Amygdala (tissue), 56 donors: Measurements from ENCODE around the gene CAPN14.

Experiments used
- DNase-seq, 56 donors: peaks; one replicate each; lab custom pipeline; 2025; lab: John Stamatoyannopoulos, UW

The CAPN14 gene

DNA sequence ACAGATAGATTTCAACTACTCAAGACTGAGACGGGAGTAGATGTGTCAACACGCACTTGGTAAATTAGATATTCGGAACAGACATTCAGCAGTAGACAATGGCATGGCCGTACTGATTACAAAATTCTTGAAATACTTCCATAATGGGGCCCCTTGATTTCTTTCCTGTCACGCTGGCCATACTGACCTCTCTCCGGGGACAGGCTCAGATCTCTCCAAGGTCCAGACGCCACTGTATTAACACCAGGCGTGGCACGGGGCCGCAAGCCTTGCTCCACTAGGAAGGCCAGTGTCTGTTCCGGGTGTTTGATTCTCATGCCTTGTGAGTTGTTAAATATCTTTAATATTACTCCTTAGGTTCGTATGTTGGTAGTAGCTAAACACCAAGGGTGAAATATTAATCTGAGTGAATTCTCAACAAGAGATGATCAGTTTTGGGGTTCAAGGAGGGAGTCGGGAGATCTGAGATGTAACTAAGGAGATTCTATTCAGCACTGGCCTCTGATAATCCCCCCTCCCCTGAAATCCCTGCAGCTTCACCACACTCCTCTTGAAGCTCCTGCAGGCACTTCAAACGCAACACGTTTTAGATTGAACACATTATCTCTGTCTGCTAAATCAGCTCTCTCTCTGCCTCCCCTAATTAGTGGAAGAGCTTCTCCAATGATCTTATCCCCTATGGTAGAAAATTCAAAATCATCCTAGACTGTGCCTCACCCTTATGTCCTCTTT, 14.4 kb upstream of the CAPN14 start:
- DNase-seq = no peak

DNA sequence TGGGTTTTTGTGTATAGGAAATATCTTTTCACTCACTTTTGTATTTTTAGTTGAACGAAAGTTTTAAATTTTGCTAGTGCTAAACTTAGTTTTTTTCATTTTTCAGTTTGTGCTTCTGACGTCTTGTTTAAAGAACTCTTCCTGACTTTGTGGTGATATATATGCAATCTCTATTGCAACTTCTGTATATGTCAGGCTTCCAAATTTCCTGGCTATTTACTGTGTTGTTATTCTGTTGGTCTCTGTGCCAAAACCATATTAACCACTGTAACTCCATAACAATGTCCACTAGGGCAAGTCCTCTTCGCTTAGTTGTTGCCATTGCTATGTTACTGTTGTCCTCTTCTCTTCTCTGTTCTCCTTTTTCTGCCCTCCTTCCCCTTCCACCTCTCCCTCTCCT, 13.4 kb upstream of the CAPN14 start:
- no peak for DNase-seq

DNA sequence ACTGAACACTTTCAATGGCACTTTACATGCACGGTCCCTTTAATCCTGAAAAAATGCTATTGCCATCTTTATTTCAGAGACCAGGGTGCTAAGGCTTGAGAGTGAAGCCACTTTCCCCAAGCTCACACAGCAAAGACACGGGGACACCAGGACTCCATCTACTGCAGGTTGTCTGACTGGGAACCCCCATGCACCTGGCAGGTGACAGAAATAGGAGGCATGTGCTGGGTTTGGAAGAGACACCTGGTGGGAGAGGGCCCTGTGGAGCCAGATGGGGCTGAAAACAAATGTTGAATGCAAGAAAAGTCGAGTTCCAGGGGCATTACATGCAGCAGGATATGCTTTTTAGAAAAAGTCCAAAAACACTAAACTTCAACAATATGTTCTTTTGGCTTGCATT, 11.4 kb upstream of the CAPN14 start:
- DNase-seq = no peak

DNA sequence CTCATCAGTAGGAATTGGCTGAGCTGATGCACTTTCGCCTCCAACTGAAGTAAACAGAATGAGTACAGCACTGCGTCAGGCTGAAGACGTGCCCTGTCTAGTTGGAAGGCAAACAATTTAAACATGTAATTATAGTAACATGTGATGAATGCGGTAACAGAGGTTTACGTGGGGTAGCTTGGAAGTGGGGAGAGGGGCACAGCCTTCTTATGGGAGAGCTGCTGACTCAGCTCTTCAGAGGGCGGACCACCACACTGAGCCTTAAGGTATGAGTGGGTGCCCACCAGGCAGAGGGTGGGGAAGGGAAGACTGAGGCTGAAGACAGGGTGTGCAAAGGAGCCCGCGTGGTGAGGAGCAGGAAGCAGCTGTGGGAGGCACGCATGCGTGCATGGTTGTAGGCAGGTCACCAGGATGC, 10.4 kb upstream of the CAPN14 start:
- DNase-seq = no peak

DNA sequence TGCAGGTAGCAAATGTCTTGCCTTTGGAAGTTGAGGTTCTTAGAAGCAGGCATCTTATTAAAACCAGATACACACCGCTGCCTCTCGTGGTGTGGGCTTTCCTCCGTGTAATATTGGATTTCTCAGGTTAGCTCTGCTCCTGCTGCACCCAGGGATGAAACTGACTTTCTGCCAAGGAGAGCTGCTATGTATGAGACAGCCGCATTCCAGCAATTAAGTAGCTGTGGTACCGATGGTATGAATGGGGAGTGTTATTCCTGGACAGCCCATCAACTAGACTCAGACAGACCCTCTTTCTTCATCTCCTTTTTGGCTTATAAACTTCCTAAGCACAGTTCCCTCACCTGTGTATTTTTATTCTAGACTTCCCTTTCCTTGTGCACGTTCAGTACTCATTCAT, 9.8 kb upstream of the CAPN14 start:
- DNase-seq = no peak

DNA sequence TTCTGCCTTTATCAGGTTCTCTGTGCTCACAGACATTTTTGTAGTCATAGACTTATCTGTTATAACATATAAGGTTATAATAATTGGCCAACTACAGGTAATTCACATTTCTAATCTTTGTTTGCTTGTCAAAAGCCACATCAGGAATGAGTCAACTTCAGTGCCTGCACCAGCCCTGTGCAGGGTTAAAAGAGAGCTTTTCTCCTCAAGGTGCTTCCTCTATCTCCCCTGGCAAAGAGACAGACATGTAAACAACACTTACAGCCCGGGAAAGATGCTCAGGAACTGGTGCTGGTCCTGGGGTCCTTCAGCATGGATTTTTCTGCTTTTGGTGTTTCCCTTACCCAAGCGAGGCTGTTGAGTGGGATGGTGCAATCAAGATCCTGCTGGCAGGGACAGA, 9.0 kb upstream of the CAPN14 start:
- DNase-seq = no peak

DNA sequence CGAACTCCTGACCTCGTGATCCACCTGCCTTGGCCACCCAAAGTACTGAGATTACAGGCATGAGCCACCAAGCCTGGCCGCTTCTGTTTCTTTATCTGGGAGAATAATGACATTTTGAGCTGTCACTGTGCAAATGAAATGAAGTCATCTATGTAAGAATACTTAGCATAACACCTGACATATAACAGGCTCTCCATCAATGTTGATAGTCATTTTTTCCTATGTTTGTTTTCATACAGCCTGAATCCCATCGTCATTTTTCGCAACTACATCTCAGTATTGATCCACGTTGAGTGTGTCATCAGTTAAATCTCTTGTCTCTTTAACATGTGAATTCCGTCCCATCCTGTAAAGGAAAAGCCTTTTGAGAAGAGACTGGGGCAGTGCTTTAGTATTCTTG, 6.4 kb upstream of the CAPN14 start:
- DNase-seq = no peak

DNA sequence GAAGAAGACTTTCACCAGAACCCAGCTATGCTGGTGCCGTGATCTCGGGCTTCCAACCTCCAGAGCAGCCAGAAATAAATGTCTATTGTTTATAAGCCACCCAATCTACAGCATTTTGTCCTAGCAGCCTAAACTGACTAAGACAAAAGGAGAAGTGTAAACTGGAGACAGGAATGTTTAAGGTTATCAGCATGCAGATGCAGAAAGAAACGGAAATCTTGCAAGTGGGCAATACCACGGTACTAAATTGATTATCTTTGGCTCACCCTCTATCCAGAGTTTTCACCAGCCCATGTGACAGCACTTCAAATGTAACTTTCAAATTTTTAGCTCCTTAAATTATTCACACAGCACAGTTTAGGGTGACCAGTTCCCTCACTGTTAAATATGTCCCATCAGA, 5.7 kb upstream of the CAPN14 start:
- no peak for DNase-seq

DNA sequence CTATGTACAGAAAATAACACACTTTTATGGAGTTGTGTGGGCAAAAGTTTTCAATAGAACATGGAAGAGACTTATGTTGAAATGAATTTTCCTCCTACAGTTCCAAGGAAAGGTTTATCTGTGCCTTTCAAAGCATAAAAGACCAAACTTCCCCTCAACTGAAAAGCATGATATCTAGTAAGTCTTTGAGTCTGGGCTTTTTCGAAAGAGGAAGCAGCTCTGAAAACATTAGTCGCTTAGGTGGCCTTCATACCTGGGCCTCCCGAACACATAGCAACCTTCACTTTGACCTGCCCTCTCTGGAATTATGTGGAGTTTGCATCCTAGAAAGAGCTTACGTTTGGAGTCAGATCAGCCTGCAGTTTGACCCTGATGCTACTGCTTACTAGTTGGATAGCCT, 4.8 kb upstream of the CAPN14 start:
- no peak for DNase-seq

DNA sequence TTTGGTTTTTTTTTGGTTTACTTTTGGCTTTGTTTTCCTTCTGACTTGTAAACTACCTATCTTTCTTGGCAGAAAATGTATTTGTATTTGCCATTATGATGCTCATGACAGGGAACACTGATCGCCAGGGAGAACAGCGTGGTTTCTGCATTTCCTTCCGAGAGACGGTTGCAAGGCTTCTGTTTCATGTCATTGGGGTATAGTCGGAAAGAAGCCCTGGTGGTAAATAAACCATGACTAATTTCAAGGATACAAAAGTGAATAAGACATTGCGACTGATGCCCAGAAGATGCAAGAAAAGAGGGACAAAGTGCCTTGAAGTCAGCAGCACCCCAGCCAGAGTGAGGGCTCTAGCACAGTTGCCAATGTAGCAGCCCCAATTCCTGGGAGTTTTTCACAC, 4.2 kb upstream of the CAPN14 start:
- DNase-seq = no peak

DNA sequence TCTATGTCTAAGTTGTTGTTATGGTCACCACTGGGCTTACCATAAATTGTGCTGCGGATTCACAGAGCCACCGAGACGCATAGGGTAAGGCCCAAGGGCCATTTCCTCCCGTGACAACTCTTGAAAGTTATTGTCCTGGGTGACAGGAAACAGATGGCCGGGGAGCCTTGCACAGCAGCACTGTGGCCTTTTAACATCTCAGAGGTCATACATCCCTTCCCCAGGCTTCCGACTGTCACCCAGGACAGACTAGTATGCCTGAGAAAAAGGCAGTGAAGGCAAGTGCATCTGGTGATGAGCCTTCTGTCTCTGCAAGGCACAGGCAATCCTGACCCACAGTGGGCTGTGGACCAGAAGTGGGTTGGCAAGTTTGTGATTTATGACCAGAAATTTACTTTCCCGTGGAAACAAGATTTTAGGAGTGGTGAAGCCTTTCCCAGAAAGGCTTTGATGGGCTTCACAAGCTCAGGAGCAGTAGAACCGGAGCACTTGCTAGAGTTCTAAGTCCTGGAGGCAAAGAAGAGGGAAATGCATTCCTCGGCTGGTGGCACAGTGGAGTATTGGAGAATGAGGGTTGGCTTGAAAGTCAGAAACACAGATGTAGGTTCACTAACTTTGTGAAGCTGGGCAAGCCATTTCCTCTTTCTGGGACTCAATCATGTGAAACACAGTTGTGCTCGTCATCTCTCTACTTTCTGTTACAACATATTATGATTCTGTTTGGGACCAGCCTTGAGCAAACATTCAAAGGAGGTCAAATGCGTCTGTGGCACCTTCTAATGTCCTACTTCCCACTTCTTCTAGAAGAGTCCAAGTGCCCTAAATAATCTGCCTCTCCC, 2.0 kb upstream of the CAPN14 start:
- no peak for DNase-seq

DNA sequence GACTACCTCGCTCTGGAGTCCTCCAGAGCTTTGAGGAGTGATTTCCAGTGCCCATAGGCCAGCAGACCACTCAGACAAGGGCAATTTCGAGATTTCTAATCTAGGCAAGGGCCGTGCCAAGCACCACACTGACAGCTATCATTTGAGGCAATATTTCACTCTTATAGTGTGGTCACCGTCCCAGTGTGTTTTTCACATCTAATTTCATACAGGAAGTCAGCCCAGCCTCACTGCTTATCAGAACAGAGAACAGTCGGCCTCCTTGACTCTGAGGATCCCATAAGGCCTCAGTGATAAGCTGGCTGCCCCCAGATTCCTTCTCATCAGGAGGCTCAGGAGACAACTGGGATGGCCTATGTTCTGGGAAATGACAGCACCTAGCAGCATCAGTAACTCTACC, 581 bp downstream of the CAPN14 start:
- DNase-seq = no peak

DNA sequence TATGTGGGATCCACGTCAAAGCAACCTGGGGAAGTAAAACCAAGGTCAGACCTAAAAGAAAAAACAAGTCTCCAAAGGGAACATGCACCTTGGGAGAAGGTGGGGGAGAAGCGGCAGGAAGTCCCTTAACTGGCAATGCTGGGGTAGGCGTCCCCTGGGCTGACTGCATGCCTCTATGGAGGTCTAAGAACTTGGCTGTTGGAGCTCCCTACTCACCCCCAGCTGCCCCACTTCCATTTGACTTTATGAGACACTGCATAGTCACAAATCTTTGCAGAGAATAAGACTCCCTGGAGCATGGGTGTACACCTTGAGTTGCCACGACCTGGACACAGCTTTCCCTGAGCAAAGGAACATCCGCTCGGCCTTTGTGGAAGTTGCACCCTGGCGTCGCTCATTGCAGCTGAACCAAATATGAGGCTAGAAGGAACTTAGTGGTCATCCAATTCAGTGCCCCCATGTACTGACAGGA, 2.8 kb downstream of the CAPN14 start:
- no peak for DNase-seq

DNA sequence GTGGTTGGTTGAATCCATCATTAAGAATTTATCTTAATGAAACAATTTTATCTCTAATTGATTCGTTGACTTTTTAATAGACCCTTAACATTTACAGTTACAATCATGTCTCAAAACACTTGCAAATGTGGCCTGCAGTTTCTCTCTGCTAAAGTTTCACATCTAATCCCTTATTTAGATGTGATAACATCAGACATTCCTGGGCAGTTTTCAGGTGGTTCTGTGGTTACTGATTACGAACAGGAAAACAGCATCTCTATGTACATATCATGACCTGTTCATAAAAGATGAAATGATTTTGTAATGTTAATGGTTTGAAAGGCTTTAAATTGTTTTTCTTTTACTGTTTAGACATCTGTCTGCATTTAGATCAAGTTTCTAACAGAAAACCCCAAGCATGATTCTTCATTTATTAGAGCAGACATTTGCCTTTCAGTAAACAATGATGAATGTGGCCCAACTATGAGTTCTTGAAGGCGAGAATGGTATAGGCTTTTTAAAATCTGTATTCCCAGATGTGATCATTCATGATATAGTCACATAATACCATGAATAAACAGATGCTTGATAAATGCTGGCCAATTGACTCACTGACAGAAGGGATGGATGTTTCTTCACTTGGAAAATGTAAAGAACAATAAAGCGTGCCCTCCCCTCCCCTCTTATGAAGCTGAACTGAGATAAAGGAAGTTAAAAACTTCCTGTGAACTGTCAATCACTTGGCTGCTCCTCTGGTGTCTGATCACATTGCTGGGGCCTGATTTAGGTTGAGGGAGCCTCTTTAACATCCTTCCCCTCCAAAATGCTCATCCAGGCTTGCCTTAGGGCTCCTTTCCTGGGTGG, 3.5 kb downstream of the CAPN14 start:
- no peak for DNase-seq

DNA sequence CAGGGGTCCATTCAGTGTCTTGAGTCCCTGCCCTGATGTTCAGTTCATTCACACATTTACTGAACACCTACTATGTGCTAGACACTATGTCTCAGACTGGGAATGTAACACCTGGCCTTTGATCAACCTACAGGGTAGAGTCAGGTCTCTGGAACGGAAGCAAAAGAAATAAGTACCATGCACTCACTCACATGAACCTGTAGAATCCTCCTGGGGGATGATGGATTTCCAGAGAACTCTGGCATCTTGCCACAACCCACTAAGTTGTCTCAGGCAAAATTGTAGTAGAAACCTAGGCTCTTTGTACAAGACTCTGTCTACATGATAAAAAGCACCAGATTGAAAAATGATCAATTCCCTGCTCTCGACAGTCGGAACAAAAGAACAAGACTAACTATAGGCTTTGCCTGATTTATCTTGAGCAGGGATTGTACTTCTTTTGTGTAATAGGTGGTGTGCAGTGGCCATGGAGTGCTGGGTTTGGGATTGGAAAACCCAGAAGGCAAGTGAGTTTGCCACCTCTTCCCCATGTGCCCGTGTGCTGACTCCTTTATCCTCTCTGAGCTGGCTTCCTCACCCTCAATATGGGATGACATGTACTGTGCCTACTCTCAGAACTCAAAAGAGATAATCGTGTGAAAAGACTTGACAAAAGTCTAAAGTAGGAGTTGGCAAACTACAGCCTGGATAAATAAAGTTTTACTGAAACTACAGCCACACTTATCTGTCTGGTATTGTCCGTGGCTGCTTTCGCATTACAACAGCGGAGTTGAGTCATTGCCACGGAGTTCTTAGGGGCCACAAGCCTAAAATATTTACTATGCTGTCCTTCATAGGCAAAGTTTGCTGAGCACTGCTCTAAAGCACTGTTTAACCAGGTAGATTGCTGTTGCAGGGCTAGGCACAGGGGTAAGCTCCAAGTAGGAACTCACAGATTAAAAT, 4.4 kb downstream of the CAPN14 start:
- DNase-seq = no peak

DNA sequence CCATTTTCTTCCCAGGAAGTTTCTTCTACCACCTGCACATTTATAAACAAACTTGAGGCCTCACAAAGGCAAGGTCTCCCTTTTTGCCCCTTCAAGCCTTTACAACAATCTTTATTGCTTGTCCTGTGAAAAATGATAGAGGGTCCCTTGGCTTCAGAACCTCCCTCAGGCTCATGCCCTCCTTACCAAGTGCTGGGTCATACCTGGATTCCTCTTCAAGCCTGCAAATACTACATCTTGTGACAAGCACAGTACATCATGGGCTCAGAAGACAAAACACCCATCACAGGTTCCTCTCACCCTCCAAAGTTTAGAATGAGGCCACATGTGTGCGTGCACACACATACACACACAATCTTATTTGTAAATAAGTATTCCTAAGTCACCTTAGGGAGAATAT, 9.1 kb downstream of the CAPN14 start:
- no peak for DNase-seq

DNA sequence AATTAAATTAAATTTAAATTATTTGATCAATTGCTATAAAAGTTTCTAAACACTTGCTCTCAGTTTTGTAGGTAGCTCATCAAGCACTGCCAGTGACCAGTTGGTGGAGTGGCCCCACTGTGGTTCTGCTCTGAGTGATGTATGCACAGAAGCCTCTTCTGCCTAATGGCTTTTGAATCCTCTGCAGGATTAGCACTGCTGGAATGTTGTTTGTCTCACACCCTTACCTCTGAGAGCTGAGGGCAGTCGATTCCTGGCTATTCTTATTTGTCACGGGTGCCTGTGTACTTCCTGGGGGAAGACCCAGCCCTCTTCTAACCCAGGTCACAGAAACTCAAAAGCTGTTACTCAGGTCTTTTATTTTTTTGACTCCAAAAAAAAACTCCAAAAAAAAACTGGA, 9.5 kb downstream of the CAPN14 start:
- DNase-seq = no peak

DNA sequence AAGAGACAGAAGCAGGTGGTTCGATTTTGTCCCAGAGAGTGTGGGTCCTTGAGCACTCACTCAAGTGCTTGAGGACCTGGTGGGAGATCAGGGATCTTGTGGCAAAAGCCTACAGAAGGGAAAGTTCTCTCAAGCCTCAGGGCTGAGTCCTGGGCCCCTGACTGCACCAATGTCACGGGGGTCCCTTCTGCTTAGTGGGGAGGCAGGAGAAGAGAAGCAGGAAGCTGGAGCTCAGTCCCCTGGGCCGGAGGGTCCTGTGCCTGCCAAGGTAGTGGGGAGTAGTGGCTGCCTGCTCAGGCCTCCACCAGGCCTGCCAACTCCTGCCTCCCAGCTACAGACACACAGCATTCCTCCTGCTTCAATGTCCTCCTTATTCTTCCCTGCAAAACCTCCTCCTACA, 11.7 kb downstream of the CAPN14 start:
- no peak for DNase-seq

DNA sequence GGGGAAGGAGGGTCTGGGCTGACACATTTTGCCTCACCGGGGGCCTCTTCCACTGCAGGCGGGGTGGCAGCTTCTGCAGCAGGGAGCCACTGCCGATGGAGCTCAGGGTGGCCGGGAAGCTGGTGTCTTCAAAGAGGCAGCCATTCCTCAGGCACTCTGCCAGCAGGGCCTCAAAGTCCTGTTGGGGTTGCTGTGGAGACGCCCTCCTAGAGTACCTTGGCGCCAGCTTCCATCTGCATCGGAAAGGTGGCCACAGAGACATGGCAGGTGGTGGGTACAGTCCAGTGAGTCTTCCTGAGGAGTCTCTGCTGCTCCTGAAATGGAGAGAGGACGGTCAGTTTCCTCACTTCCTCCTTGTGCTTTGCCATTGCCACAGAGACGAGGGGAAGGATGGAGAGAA, 12.1 kb downstream of the CAPN14 start:
- peak in 1 of 56 donors; percentile 4 for DNase-seq

DNA sequence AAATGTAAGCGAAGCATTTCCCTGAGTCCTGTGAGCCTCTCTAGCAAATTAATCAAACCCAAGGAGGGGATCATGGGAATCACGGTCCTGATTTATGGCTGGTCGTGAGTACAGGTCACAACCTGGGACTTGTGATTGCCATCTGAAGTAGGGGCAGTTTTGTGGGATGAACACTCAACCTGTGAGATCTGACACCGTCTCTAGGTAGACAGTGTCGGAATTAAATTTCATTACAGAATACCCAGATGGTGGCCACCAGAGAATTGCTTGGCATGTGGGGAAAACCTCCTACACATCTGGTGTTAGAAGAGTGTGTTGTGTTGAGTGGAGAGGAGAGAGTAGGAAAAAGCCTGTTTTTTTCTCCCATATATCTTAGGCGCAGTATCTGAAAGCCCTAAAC, 12.5 kb downstream of the CAPN14 start:
- peak in 1 of 56 donors; percentile 32 for DNase-seq
